HG03039 (cell line): Measurements from ENCODE around the gene RCOR1.
A peak's percentile ranks its signal among the peaks of the same experiment; 100 is the strongest.

Experiments used
- ATAC-seq: cut with Tn5 transposase; IDR thresholded peaks from one replicate; pipeline ENCODE4 v1.9.1; 2021; ENCODE audit warnings: mild to moderate bottlenecking, moderate library complexity; ENCODE audit not compliant: unreplicated experiment

Gene RCOR1

GRCh38 chr14:102770147-102771123, 178.0 kb downstream of the RCOR1 start:
- ATAC-seq: no peak

- ATAC-seq: no peak
Measured at GRCh38 chr14:102771144-102771543, 178.7 kb downstream of the RCOR1 start.

- ATAC-seq: no peak
Measured at GRCh38 chr14:102772781-102773570, 180.5 kb downstream of the RCOR1 start.

GRCh38 chr14:102774391-102775153, 182.1 kb downstream of the RCOR1 start:
- ATAC-seq: no peak

- no peak for ATAC-seq
Measured at GRCh38 chr14:102775855-102776760, 183.7 kb downstream of the RCOR1 start.

- ATAC-seq: peak; percentile 49
Measured at GRCh38 chr14:102776761-102777710, 184.6 kb downstream of the RCOR1 start, which contains the start of gene TRAF3. Gene TRAF3 (plus strand): TSS chr14:102777449. CDS start chr14:102870202, 92,753 bp downstream.

- ATAC-seq: peak; percentile 12
Measured at GRCh38 chr14:102777711-102778337, 185.4 kb downstream of the RCOR1 start.

- no peak for ATAC-seq
Measured at GRCh38 chr14:102778338-102779083, 186.1 kb downstream of the RCOR1 start.

GRCh38 chr14:102779084-102779462, 186.6 kb downstream of the RCOR1 start:
- ATAC-seq: no peak

- no peak for ATAC-seq
Measured at GRCh38 chr14:102779574-102780315, 187.3 kb downstream of the RCOR1 start.
